Mesodermal cell (in vitro differentiated cells): ENCODE results near the gene GRAMD1B.

ENCODE experiments used
- H3K27ac ChIP-seq: 2 replicates; pipeline ENCODE4 v1.7.0; 2013; ENCODE audit warnings: mild to moderate bottlenecking, low read depth, low read length, moderate library complexity; ENCODE audit not compliant: severe bottlenecking
- H3K36me3 ChIP-seq: 2 replicates; pipeline ENCODE4 v1.7.1; 2013; ENCODE audit warnings: mild to moderate bottlenecking, low read length, moderate library complexity; ENCODE audit not compliant: control insufficient read depth, insufficient read depth
- H3K4me1 ChIP-seq: one replicate; pipeline ENCODE4 v1.7.1; 2013; ENCODE audit warnings: mild to moderate bottlenecking, low read length; ENCODE audit not compliant: insufficient read depth, control insufficient read depth, poor library complexity, severe bottlenecking
- H3K4me3 ChIP-seq: 2 replicates; pipeline ENCODE4 v1.7.0; 2013; ENCODE audit warnings: low read length, control low read depth, mild to moderate bottlenecking; ENCODE audit not compliant: insufficient read depth, poor library complexity, severe bottlenecking; ENCODE audit errors: extremely low read depth
- H3K9me3 ChIP-seq: 2 replicates; pipeline ENCODE4 v1.7.1; 2013; ENCODE audit warnings: mild to moderate bottlenecking, low read length, moderate library complexity; ENCODE audit not compliant: control insufficient read depth
- WGBS, 2 experiments: methylation state at CpG; one replicate each; pipeline ENCODE4 v1.1.5; 2013; ENCODE audit warnings: missing lambda C conversion rate in 2 of 2; ENCODE audit not compliant: insufficient coverage in 2 of 2; 5-methylcytosine and 5-hydroxymethylcytosine counted together

GRAMD1B gene

GRCh38 chr11:123588117-123588863 lies 158.2 kb downstream of the GRAMD1B start:
- 95 to 96% methylated on average over 7 to 11 of the region's 14 CpGs for WGBS, 2 experiments
- H3K4me3 ChIP-seq, result no peak overlapping the region
- peaks cover 21% of the 10 kb centered on the region for H3K4me1 ChIP-seq
- no peak overlapping the region for H3K27ac ChIP-seq
- H3K9me3 ChIP-seq, result no peaks in the 10 kb centered on the region
- no peaks in the 10 kb centered on the region for H3K36me3 ChIP-seq

- Histone ChIP-seq H3K36me3 (no peaks in the 10 kb centered on the region), H3K9me3 (no peaks in the 10 kb centered on the region), H3K4me1 (peaks cover 22% of the 10 kb centered on the region), H3K4me3 (no peak overlapping the region), H3K27ac (no peak overlapping the region)
- WGBS, 2 experiments, result 95 to 96% methylated on average over 5 of the region's 5 CpGs
Measured at GRCh38 chr11:123588864-123589262, 158.8 kb downstream of the GRAMD1B start.

GRCh38 chr11:123590296-123590912 lies 160.3 kb downstream of the GRAMD1B start:
- WGBS, 2 experiments, result 90 to 91% methylated on average over 8 to 9 of the region's 11 CpGs
- H3K9me3 ChIP-seq, result no peaks in the 10 kb centered on the region
- H3K27ac ChIP-seq, result no peak overlapping the region
- H3K36me3 ChIP-seq, result no peaks in the 10 kb centered on the region
- H3K4me3 ChIP-seq, result no peak overlapping the region
- H3K4me1 ChIP-seq, result peaks cover 26% of the 10 kb centered on the region

- peaks cover 15% of the 10 kb centered on the region for H3K4me1 ChIP-seq
- no peaks in the 10 kb centered on the region for H3K9me3 ChIP-seq
- no peak overlapping the region for H3K27ac ChIP-seq
- WGBS, 2 experiments, result 70 to 100% methylated on average over 2 of the region's 6 CpGs
- H3K36me3 ChIP-seq, result no peaks in the 10 kb centered on the region
- H3K4me3 ChIP-seq, result no peak overlapping the region
Measured at GRCh38 chr11:123593570-123593969, 163.5 kb downstream of the GRAMD1B start.

- H3K36me3 ChIP-seq, result no peaks in the 10 kb centered on the region
- no peak overlapping the region for H3K27ac ChIP-seq
- H3K9me3 ChIP-seq, result no peaks in the 10 kb centered on the region
- peaks cover 15% of the 10 kb centered on the region for H3K4me1 ChIP-seq
- WGBS, 2 experiments, result 93 to 98% methylated on average over 6 to 7 of the region's 8 CpGs
- H3K4me3 ChIP-seq, result no peak overlapping the region
Measured at GRCh38 chr11:123594188-123594901, 164.3 kb downstream of the GRAMD1B start.

- Histone ChIP-seq H3K9me3 (no peaks in the 10 kb centered on the region), H3K4me3 (no peak overlapping the region), H3K27ac (no peak overlapping the region), H3K4me1 (peaks cover 14% of the 10 kb centered on the region), H3K36me3 (no peaks in the 10 kb centered on the region)
- WGBS, 2 experiments, result 100% methylated on average over 1 of the region's 4 CpGs
Measured at GRCh38 chr11:123594921-123595320, 164.9 kb downstream of the GRAMD1B start.

- no peak overlapping the region for H3K27ac ChIP-seq
- H3K4me3 ChIP-seq, result no peak overlapping the region
- peaks cover 7% of the 10 kb centered on the region for H3K4me1 ChIP-seq
- H3K9me3 ChIP-seq, result no peaks in the 10 kb centered on the region
- 100% methylated on average over 1 of the region's 2 CpGs; no CpG with 5 or more reads in 1 of the 2 experiments for WGBS, 2 experiments
- H3K36me3 ChIP-seq, result peaks cover 3% of the 10 kb centered on the region
Measured at GRCh38 chr11:123597859-123598258, 167.8 kb downstream of the GRAMD1B start.

GRCh38 chr11:123601136-123601535 lies 171.1 kb downstream of the GRAMD1B start:
- H3K4me1 ChIP-seq, result no peaks in the 10 kb centered on the region
- H3K9me3 ChIP-seq, result no peaks in the 10 kb centered on the region
- peaks cover 7% of the 10 kb centered on the region for H3K36me3 ChIP-seq
- H3K27ac ChIP-seq, result no peak overlapping the region
- WGBS, 2 experiments, result 80 to 92% methylated on average over 1 to 2 of the region's 4 CpGs
- H3K4me3 ChIP-seq, result no peak overlapping the region

GRCh38 chr11:123601743-123602142 lies 171.7 kb downstream of the GRAMD1B start:
- H3K9me3 ChIP-seq, result no peaks in the 10 kb centered on the region
- H3K4me1 ChIP-seq, result no peaks in the 10 kb centered on the region
- H3K27ac ChIP-seq, result no peak overlapping the region
- no peak overlapping the region for H3K4me3 ChIP-seq
- peaks cover 10% of the 10 kb centered on the region for H3K36me3 ChIP-seq
- WGBS, 2 experiments, result 91 to 94% methylated on average over 4 of the region's 4 CpGs

- H3K36me3 ChIP-seq, result peaks cover 12% of the 10 kb centered on the region
- H3K9me3 ChIP-seq, result no peaks in the 10 kb centered on the region
- 83 to 92% methylated on average over 3 to 4 of the region's 4 CpGs for WGBS, 2 experiments
- no peaks in the 10 kb centered on the region for H3K4me1 ChIP-seq
- no peak overlapping the region for H3K27ac ChIP-seq
- no peak overlapping the region for H3K4me3 ChIP-seq
Measured at GRCh38 chr11:123603666-123604065, 173.6 kb downstream of the GRAMD1B start.
